GM12878 (cell line): ENCODE measurements around the gene AKAP9. TPM values are rescaled to one million over a fixed set of nuclear protein-coding genes. Genes with fewer than 3 reads are reported as not detected.

Experiments used
- ATAC-seq: fragments of 200-7000 bp; cut with Tn5 transposase; 3 replicates; pipeline ENCODE4 v1.9.1; 2020; ENCODE audit warnings: mild to moderate bottlenecking, moderate library complexity
- BruUV-seq: library from RNA; stranded (reverse); fragments of 400-500 nt; replicated peaks from 2 replicates; lab custom pipeline; 2021; lab: Mats Ljungman, UMichigan
- CTCF ChIA-PET: fragments of 300-600 bp; sonication (Branson Sonifier 250); formaldehyde crosslinking; extraction: SDS; loops from one replicate; lab custom pipeline; 2021; ENCODE audit warnings: inconsistent platforms; lab: Yijun Ruan, JAX
- POLR2A ChIA-PET: fragments of 350-600 bp; formaldehyde crosslinking; extraction: SDS; loops from one replicate; lab custom pipeline; 2021; ENCODE audit warnings: inconsistent platforms; lab: Charles Lee
- RAD21 ChIA-PET: fragments of 300-600 bp; sonication (Branson Sonifier 250); formaldehyde crosslinking; loops from one replicate; lab custom pipeline; 2023; ENCODE audit warnings: antibody characterized with exemption; ENCODE audit not compliant: unreplicated experiment; lab: Charles Lee
- SMC1A ChIA-PET: fragments of 300-600 bp; sonication (Branson Sonifier 250); formaldehyde crosslinking; loops from one replicate; lab custom pipeline; 2023; ENCODE audit not compliant: unreplicated experiment, uncharacterized antibody; lab: Charles Lee
- DNase-seq: peaks from one replicate; pipeline ENCODE4 v3.0.0-alpha.2; 2011; ENCODE audit warnings: low read depth, low spot score
- FAIRE-seq: peaks from 3 replicates; lab custom pipeline; 2011; peaks lifted over from hg19 to GRCh38; lab: Jason Lieb, UNC
- H2AFZ ChIP-seq: 2 replicates; pipeline ENCODE4 v1.6.0; 2011; ENCODE audit warnings: low read depth, low read length, control low read depth; ENCODE audit not compliant: control insufficient read depth
- H3K27ac ChIP-seq: 2 replicates; pipeline ENCODE4 v1.5.1; 2011; ENCODE audit warnings: control low read depth; ENCODE audit not compliant: control insufficient read depth, insufficient read depth
- H3K27me3 ChIP-seq, 2 experiments: replicated peaks in 1 of 2; 2 replicates each; pipeline versions ENCODE4 v1.6.0 to v1.6.1; 2011; ENCODE audit warnings: low read length in 1 of 2; ENCODE audit not compliant: control insufficient read depth in 2 of 2, insufficient read depth in 2 of 2
- H3K36me3 ChIP-seq, 2 experiments: 2 replicates each; pipeline ENCODE4 v1.5.1; 2011; ENCODE audit warnings: low read length in 1 of 2; ENCODE audit not compliant: control insufficient read depth in 2 of 2, insufficient read depth in 2 of 2
- H3K4me1 ChIP-seq: 2 replicates; pipeline ENCODE4 v1.6.1; 2011; ENCODE audit warnings: mild to moderate bottlenecking, low read length, moderate library complexity, mixed read lengths; ENCODE audit not compliant: control insufficient read depth, insufficient read depth
- H3K4me2 ChIP-seq: 2 replicates; pipeline ENCODE4 v1.6.0; 2011; ENCODE audit warnings: control low read depth; ENCODE audit not compliant: control insufficient read depth, insufficient read depth
- H3K4me3 ChIP-seq: fragments of 200-600 bp; sonication (generic); 2 replicates; pipeline ENCODE4 v1.5.1; 2016
- H3K79me2 ChIP-seq: 2 replicates; pipeline ENCODE4 v1.6.0; 2011; ENCODE audit warnings: low read length; ENCODE audit not compliant: control insufficient read depth, insufficient read depth
- H3K9ac ChIP-seq: 2 replicates; pipeline ENCODE4 v1.8.0; 2011; ENCODE audit warnings: low read length, control low read depth, mixed read lengths; ENCODE audit not compliant: control insufficient read depth, insufficient read depth
- H3K9me3 ChIP-seq: replicated peaks from 3 replicates; pipeline ENCODE4 v1.5.1; 2011; ENCODE audit warnings: mild to moderate bottlenecking, low read length; ENCODE audit not compliant: control insufficient read depth, insufficient read depth
- H4K20me1 ChIP-seq: 2 replicates; pipeline ENCODE4 v1.6.0; 2011; ENCODE audit not compliant: control insufficient read depth, insufficient read depth
- HCFC1 ChIP-seq: fragments of 150-350 bp; IDR thresholded peaks from 2 replicates; pipeline ENCODE4 v1.6.1; 2014; ENCODE audit warnings: low read length
- HDAC2 ChIP-seq: fragments of 200-600 bp; sonication (generic); IDR thresholded peaks from 2 replicates; pipeline ENCODE4 v1.6.1; 2017
- HSF1 ChIP-seq: fragments of 150-350 bp; IDR thresholded peaks from 2 replicates; pipeline ENCODE4 v1.6.1; 2014; ENCODE audit warnings: mild to moderate bottlenecking, low read depth, low read length
- IKZF1 ChIP-seq: fragments of 450-650 bp; conservative IDR thresholded peaks from 2 replicates; pipeline ENCODE4 v1.6.1; 2017; ENCODE audit warnings: antibody characterized with exemption, mild to moderate bottlenecking
- JUNB ChIP-seq: IDR thresholded peaks from 2 replicates; pipeline ENCODE4 v1.6.1; 2016; ENCODE audit warnings: antibody characterized with exemption, mild to moderate bottlenecking
- KDM1A ChIP-seq: fragments of 200-600 bp; sonication (generic); IDR thresholded peaks from 2 replicates; pipeline ENCODE4 v1.6.1; 2016; ENCODE audit warnings: borderline replicate concordance
- KLF5 ChIP-seq: fragments of 450-650 bp; IDR thresholded peaks from 2 replicates; pipeline ENCODE4 v1.6.1; 2014; ENCODE audit warnings: mild to moderate bottlenecking; ENCODE audit not compliant: partially characterized antibody
- MEF2B ChIP-seq: fragments of 450-650 bp; IDR thresholded peaks from 2 replicates; pipeline ENCODE4 v1.6.1; 2018; ENCODE audit warnings: mild to moderate bottlenecking, moderate library complexity; ENCODE audit not compliant: partially characterized antibody, poor library complexity, severe bottlenecking
- NFIC ChIP-seq: IDR thresholded peaks from 2 replicates; pipeline ENCODE4 v1.6.1; 2012; ENCODE audit warnings: low read depth, mild to moderate bottlenecking, inconsistent platforms, low read length, moderate library complexity
- PKNOX1 ChIP-seq: fragments of 450-650 bp; IDR thresholded peaks from 2 replicates; pipeline ENCODE4 v1.6.1; 2016; ENCODE audit warnings: mild to moderate bottlenecking
- SUPT20H ChIP-seq: IDR thresholded peaks from 2 replicates; pipeline ENCODE4 v1.6.1; 2011; ENCODE audit warnings: low read depth, mild to moderate bottlenecking, low read length, moderate library complexity, borderline replicate concordance; ENCODE audit not compliant: control insufficient read depth
- TARDBP ChIP-seq: IDR thresholded peaks from 2 replicates; pipeline ENCODE4 v1.6.1; 2016; ENCODE audit warnings: borderline replicate concordance
- YBX1 ChIP-seq: fragments of 450-650 bp; IDR thresholded peaks from 2 replicates; pipeline ENCODE4 v1.6.1; 2016; ENCODE audit warnings: antibody characterized with exemption
- ZBTB33 ChIP-seq: fragments of 450-650 bp; IDR thresholded peaks from 2 replicates; pipeline ENCODE4 v1.6.1; 2017; ENCODE audit warnings: mild to moderate bottlenecking
- ZNF207 ChIP-seq: fragments of 450-650 bp; IDR thresholded peaks from 2 replicates; pipeline ENCODE4 v1.6.1; 2014; ENCODE audit warnings: antibody characterized with exemption, mild to moderate bottlenecking, borderline replicate concordance
- ZNF384 ChIP-seq: IDR thresholded peaks from 2 replicates; pipeline ENCODE4 v1.6.1; 2012; ENCODE audit warnings: low read depth, mild to moderate bottlenecking, low read length, improper control_type of control experiment, borderline replicate concordance
- ZZZ3 ChIP-seq: IDR thresholded peaks from 2 replicates; pipeline ENCODE4 v1.6.1; 2011; ENCODE audit warnings: low read depth; ENCODE audit not compliant: control insufficient read depth, insufficient read length
- WGBS: methylation state at CpG from one replicate; pipeline ENCODE4 v1.1.6; 2016; ENCODE audit warnings: low lambda C conversion rate; ENCODE audit not compliant: insufficient replicate concordance, insufficient coverage; ENCODE audit errors: missing lambda C conversion rate; 5-methylcytosine and 5-hydroxymethylcytosine counted together
- in situ Hi-C: fragments of 300-500 bp; cut with MboI; formaldehyde crosslinking; loops from 9 replicates; pipeline ENCODE4 v1.14.3; 2018; ENCODE audit warnings: mixed read lengths
- intact Hi-C: fragments of 100-400 bp; cut with micrococcal nuclease; formaldehyde crosslinking; loops from one replicate; pipeline ENCODE4 v1.14.2; 2022; ENCODE audit not compliant: unreplicated experiment
- polyA plus RNA-seq, 11 experiments: library from polyadenylated mRNA; depleted of rRNA in 4 of 11; unstranded in 6 of 11; stranded (reverse) in 5 of 11; fragments of >200 nt; fragmentation: Nextera tagmentation in 4 of 11; fragmentation: Illumina TruSeq in 1 of 11; extraction: Ambion mirVana in 4 of 11; extraction: Trizol in 1 of 11; gene quantifications; 1 replicate in 1 of 11; 2 replicates in 10 of 11; pipeline versions ENCODE4 v1.2.1 to v1.2.3, GENCODE V29; 2011 to 2016; ENCODE audit warnings: inconsistent platforms in 2 of 11, missing spikeins in 2 of 11, low read depth in 1 of 11
- total RNA-seq, 4 experiments: library from RNA; depleted of rRNA in 3 of 4; stranded (reverse); fragments of >200 nt in 3 of 4; fragmentation: Illumina TruSeq in 1 of 4; extraction: Trizol in 1 of 4; gene quantifications; 2 replicates each; pipeline versions ENCODE4 v1.2.1 to v1.2.3, GENCODE V29; 2013 to 2021
- TF ChIP-seq, protein P1 (sequence below): fragments of 450-650 bp; conservative IDR thresholded peaks from 2 replicates; pipeline ENCODE4 v1.6.1; 2017; ENCODE audit warnings: mild to moderate bottlenecking, moderate library complexity

AKAP9 gene
- total and polyA plus RNA-seq, 10 of the 15 experiments (the other 5 are each of a cell fraction or from before 2014, with no cell fraction given): 21.1 to 62.8 (median 31.6) TPM

- TF ChIP-seq, protein P1, sequence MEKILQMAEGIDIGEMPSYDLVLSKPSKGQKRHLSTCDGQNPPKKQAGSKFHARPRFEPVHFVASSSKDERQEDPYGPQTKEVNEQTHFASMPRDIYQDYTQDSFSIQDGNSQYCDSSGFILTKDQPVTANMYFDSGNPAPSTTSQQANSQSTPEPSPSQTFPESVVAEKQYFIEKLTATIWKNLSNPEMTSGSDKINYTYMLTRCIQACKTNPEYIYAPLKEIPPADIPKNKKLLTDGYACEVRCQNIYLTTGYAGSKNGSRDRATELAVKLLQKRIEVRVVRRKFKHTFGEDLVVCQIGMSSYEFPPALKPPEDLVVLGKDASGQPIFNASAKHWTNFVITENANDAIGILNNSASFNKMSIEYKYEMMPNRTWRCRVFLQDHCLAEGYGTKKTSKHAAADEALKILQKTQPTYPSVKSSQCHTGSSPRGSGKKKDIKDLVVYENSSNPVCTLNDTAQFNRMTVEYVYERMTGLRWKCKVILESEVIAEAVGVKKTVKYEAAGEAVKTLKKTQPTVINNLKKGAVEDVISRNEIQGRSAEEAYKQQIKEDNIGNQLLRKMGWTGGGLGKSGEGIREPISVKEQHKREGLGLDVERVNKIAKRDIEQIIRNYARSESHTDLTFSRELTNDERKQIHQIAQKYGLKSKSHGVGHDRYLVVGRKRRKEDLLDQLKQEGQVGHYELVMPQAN: no peak
- TF ChIP-seq HDAC2 (no peak), YBX1 (no peak)
Measured at GRCh38 chr7:92064438-92065029, 123.9 kb downstream of the AKAP9 start (continued).

DNA sequence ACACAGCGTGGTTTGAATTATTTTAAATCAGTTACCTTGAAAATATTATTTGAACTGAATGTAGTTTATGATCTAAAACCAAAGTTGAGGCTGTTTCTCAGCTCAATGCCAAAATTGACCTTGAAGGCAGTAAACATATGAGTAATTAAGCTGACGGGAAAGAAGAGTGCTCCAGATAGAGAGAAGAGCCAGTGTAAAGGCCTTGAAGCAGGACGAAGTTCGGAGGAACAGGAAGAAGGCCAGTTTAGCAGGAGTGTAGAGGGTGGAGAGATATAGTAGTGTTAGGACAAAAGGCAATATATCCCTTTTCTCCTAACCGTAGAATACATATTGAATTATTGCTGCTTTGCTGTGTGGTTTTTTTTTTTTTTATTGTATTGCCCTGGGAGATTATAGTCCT lies 130.4 kb downstream of the AKAP9 start:
- Histone ChIP-seq H3K4me3 (no peak overlapping the region), H3K4me1 (peaks cover 5% of the 10 kb centered on the region; the same call in 1 of the 2 replicates), H3K79me2 (no peaks in the 10 kb centered on the region), H2AFZ (no peak overlapping the region), H3K9ac (no peak overlapping the region), H3K36me3 (peaks cover 0 to 5% of the 10 kb centered on the region in 2 experiments; a peak in 2 of 4 replicates), H3K4me2 (no peak overlapping the region), H3K9me3 (no peaks in the 10 kb centered on the region), H3K27ac (no peak overlapping the region), H3K27me3 (no peaks in the 10 kb centered on the region), H4K20me1 (no peaks in the 10 kb centered on the region)
- ATAC-seq (no peak), DNase-seq (no peak), FAIRE-seq (no peak)
- ChIA-PET POLR2A (no interaction called here), RAD21 (no interaction called here), CTCF (interaction anchor here (1.0 kb wide), 1 partner anchor 10 kb away, joined by 3 read pairs; no protein-coding TSS in a partner anchor), SMC1A (interaction anchor here (1.4 kb wide), 1 partner anchor 124 kb away, joined by 4 read pairs; no protein-coding TSS in a partner anchor)
- intact Hi-C loops: no loop called here
- WGBS: 90% methylated on average over 5 of the region's 5 CpGs
- BruUV-seq: no TSS peak
- in situ Hi-C loops: no loop called here
- TF ChIP-seq IKZF1 (no peak), PKNOX1 (no peak), KLF5 (no peak), ZZZ3 (no peak), HSF1 (no peak), NFIC (no peak), SUPT20H (no peak), ZBTB33 (no peak), TARDBP (no peak), HCFC1 (no peak), KDM1A (no peak), JUNB (no peak), ZNF207 (no peak), ZNF384 (no peak), MEF2B (no peak)
